ENCODE measurements around the gene FAM24B.

DNA sequence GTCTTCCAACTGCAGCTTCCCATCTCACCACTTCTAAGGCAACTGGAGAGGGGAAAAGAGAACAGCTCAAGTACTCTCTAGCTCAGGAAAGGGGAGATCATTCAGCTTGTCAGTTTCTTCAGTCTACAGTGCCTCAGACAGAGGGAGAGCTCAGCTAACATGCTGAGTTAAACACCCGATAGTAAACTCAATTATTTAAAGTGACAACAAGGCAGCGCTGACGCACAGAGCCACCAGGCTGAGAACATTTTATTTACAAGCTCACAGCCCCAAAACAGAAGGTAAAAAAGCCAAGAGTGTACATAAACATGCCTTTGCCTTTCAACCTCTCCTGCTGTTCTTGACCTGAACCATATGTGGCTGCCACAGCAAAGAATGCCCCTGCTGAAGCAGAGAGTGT lies 23.6 kb downstream of the FAM24B start:
- TF ChIP-seq, protein P1, sequence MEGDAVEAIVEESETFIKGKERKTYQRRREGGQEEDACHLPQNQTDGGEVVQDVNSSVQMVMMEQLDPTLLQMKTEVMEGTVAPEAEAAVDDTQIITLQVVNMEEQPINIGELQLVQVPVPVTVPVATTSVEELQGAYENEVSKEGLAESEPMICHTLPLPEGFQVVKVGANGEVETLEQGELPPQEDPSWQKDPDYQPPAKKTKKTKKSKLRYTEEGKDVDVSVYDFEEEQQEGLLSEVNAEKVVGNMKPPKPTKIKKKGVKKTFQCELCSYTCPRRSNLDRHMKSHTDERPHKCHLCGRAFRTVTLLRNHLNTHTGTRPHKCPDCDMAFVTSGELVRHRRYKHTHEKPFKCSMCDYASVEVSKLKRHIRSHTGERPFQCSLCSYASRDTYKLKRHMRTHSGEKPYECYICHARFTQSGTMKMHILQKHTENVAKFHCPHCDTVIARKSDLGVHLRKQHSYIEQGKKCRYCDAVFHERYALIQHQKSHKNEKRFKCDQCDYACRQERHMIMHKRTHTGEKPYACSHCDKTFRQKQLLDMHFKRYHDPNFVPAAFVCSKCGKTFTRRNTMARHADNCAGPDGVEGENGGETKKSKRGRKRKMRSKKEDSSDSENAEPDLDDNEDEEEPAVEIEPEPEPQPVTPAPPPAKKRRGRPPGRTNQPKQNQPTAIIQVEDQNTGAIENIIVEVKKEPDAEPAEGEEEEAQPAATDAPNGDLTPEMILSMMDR (IDR thresholded peaks at IDR 0.05): no peak
- no peak for TF ChIP-seq POLR2A (IDR thresholded peaks at IDR 0.05)

Measured in uterus (tissue), 2 donors.